ENCODE results near the gene HNF4A.

HNF4A gene

GRCh38 chr20:44475694-44476560 lies 120.4 kb downstream of the HNF4A start, which contains the start of gene TTPAL:
Gene TTPAL (plus strand): TSS chr20:44475874. CDS start chr20:44480000, 4,126 bp downstream.
- DNase-seq, result peak; percentile 19

DNA sequence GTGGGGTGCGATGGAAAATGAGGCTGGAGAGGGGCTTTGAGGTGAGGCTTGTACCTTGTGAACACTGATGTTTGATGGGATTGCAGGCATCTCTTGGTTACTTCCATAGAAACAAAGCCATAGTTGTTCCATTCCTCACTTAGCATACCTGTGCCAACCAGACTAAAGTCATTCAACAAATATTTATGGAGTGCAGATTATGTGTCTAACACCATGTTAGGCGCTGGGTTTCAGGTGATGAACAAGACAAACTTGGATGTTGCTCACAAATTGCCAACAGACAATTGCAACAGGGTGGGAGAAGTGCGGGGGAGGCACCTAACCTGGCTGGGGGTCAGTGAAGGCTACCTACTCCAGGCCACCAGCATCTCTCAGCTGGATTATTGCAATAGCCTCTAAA lies 121.7 kb downstream of the HNF4A start:
- DNase-seq, result no peak

- DNase-seq, result no peak
These were observed 122.7 kb downstream of the HNF4A start for GRCh38 chr20:44478206-44478605.

GRCh38 chr20:44479643-44480042 lies 124.1 kb downstream of the HNF4A start:
- no peak for DNase-seq

DNA sequence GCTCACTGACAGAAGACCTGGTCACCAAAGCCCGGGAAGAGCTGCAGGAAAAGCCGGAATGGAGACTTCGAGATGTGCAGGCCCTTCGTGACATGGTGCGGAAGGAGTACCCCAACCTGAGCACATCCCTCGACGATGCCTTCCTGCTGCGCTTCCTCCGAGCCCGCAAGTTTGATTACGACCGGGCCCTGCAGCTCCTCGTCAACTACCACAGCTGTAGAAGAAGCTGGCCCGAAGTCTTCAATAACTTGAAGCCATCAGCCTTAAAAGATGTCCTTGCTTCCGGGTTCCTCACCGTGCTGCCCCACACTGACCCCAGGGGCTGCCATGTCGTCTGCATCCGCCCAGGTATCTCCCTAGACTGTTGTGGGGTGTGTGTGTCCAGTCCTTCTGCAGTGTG lies 124.6 kb downstream of the HNF4A start:
- no peak for DNase-seq

- no peak for DNase-seq
These were observed 126.4 kb downstream of the HNF4A start for GRCh38 chr20:44481719-44482416.

DNA sequence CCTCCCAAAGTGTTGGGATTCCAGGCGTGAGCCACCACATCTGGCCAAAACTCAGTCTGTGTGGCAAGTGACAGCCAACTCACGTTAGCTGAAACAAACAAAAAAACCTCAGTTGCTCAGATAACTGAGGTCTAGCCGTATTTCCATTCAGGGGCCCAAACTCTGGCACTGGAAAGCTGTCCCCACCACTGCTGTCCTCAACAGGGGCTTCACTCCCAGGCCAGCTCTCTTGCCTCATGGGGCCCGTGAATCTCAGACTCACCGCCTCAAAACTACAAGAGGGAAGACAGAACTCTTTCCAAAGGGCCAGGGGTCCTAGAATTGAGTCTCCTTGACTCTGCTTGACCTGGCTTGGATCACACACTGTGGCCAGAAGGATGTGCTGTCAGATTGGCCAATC lies 127.6 kb downstream of the HNF4A start:
- DNase-seq, result no peak
